Measurements from ENCODE around the gene ADSS1. TPM values are rescaled to one million over a fixed set of nuclear protein-coding genes. Genes with fewer than 3 reads are reported as not detected.
A peak's percentile ranks its signal among the peaks of the same experiment; 100 is the strongest.

The ADSS1 gene
- total RNA-seq, 3 donors from 2014 or later = 6.9 to 13.0 (median 7.3) TPM

- peaks cover 24 to 39% of the 10 kb centered on the region in 2 donors for H3K4me1 ChIP-seq
- H3K27ac ChIP-seq = peak overlapping the region; percentile 10 to 84
- peak overlapping the region in 1 of 3 donors; percentile 28 for H3K4me3 ChIP-seq
- intact Hi-C loops (cut with DNase I; ENCODE audit: low total_unique reads) = no loop called here
- no peak for DNase-seq (ENCODE audit: low spot score in 2 of 2)
- no peaks in the 10 kb centered on the region for H3K9me3 ChIP-seq
- no peaks in the 10 kb centered on the region for H3K27me3 ChIP-seq
- H3K36me3 ChIP-seq = no peaks in the 10 kb centered on the region
- TF ChIP-seq CTCF (IDR thresholded peaks at IDR 0.05) = no peak
- TF ChIP-seq POLR2AphosphoS5 (IDR thresholded peaks at IDR 0.05) = no peak
- no peak for TF ChIP-seq POLR2A (IDR thresholded peaks at IDR 0.05)
These were observed 28.9 kb upstream of the ADSS1 start for GRCh38 chr14:104694991-104695659.

GRCh38 chr14:104695660-104696000 is 28.4 kb upstream of the ADSS1 start:
- Histone ChIP-seq H3K9me3 (no peaks in the 10 kb centered on the region), H3K27me3 (no peaks in the 10 kb centered on the region), H3K4me1 (peaks cover 22 to 37% of the 10 kb centered on the region in 2 donors), H3K36me3 (no peaks in the 10 kb centered on the region), H3K4me3 (peak overlapping the region in 1 of 3 donors; percentile 28), H3K27ac (peak overlapping the region in 1 of 2 donors; percentile 84)
- no peak for TF ChIP-seq POLR2A (IDR thresholded peaks at IDR 0.05)
- intact Hi-C loops (cut with DNase I; ENCODE audit: low total_unique reads) = no loop called here
- no peak for DNase-seq (ENCODE audit: low spot score in 2 of 2)

GRCh38 chr14:104696671-104697316 is 27.2 kb upstream of the ADSS1 start:
- peaks cover 4% of the 10 kb centered on the region for H3K36me3 ChIP-seq
- no peak overlapping the region for H3K4me3 ChIP-seq
- TF ChIP-seq POLR2AphosphoS5 (IDR thresholded peaks at IDR 0.05) (no peak), CTCF (IDR thresholded peaks at IDR 0.05) (no peak), POLR2A (IDR thresholded peaks at IDR 0.05) (no peak)
- no peaks in the 10 kb centered on the region for H3K27me3 ChIP-seq
- H3K27ac ChIP-seq = peak overlapping the region in 1 of 2 donors; percentile 61
- H3K9me3 ChIP-seq = no peaks in the 10 kb centered on the region
- peaks cover 16 to 26% of the 10 kb centered on the region in 2 donors for H3K4me1 ChIP-seq
- DNase-seq (ENCODE audit: low spot score in 2 of 2) = no peak
- intact Hi-C loops (cut with DNase I; ENCODE audit: low total_unique reads) = no loop called here

- DNase-seq (ENCODE audit: low spot score in 2 of 2) = no peak
- no peaks in the 10 kb centered on the region for H3K9me3 ChIP-seq
- H3K27ac ChIP-seq = peak overlapping the region in 1 of 2 donors; percentile 61
- no peak for TF ChIP-seq POLR2A (IDR thresholded peaks at IDR 0.05)
- no peak for TF ChIP-seq CTCF (IDR thresholded peaks at IDR 0.05)
- TF ChIP-seq POLR2AphosphoS5 (IDR thresholded peaks at IDR 0.05) = no peak
- intact Hi-C loops (cut with DNase I; ENCODE audit: low total_unique reads) = no loop called here
- H3K4me1 ChIP-seq = peaks cover 16 to 25% of the 10 kb centered on the region in 2 donors
- no peak overlapping the region for H3K4me3 ChIP-seq
- H3K36me3 ChIP-seq = peaks cover 4% of the 10 kb centered on the region
- H3K27me3 ChIP-seq = no peaks in the 10 kb centered on the region
These were observed 26.7 kb upstream of the ADSS1 start for GRCh38 chr14:104697317-104697703.

GRCh38 chr14:104697892-104698583 is 26.0 kb upstream of the ADSS1 start:
- Histone ChIP-seq H3K4me1 (peaks cover 16 to 25% of the 10 kb centered on the region in 2 donors), H3K27me3 (no peaks in the 10 kb centered on the region), H3K27ac (peak overlapping the region in 1 of 2 donors; percentile 61), H3K9me3 (no peaks in the 10 kb centered on the region), H3K36me3 (peaks cover 4% of the 10 kb centered on the region), H3K4me3 (peak overlapping the region in 1 of 3 donors; percentile 11)
- TF ChIP-seq POLR2A (IDR thresholded peaks at IDR 0.05) (no peak), CTCF (IDR thresholded peaks at IDR 0.05) (no peak), POLR2AphosphoS5 (IDR thresholded peaks at IDR 0.05) (no peak)
- DNase-seq (ENCODE audit: low spot score in 2 of 2) = no peak
- intact Hi-C loops (cut with DNase I; ENCODE audit: low total_unique reads) = no loop called here
